CD4-positive, alpha-beta T cell (primary cell): Measurements from ENCODE around the gene LDB2. TPM values are rescaled to one million over a fixed set of nuclear protein-coding genes. Genes with fewer than 3 reads are reported as not detected.

Source experiments
- ATAC-seq: fragments of 200-7000 bp; cut with Tn5 transposase; one replicate; pipeline ENCODE4 v1.10.0; 2022; ENCODE audit warnings: mild to moderate bottlenecking; ENCODE audit not compliant: poor library complexity
- CTCF ChIA-PET: fragments of 350-600 bp; sonication (Branson Sonifier 250); formaldehyde crosslinking; loops from one replicate; lab custom pipeline; 2021; ENCODE audit warnings: antibody characterized with exemption, inconsistent platforms; lab: Charles Lee
- POLR2A ChIA-PET: fragments of 350-600 bp; sonication (Branson Sonifier 250); formaldehyde crosslinking; loops from one replicate; lab custom pipeline; 2021; ENCODE audit warnings: antibody characterized with exemption, inconsistent platforms; lab: Charles Lee
- DNase-seq, 14 experiments: peaks; one replicate each; pipeline ENCODE4 v3.0.0-alpha.2; 2013 to 2020; ENCODE audit warnings: mixed read lengths in 2 of 14
- H3K27ac ChIP-seq, 2 donors: one replicate each; pipeline versions ENCODE4 v1.5.1 to v1.7.0; 2013; ENCODE audit warnings: low read length in 2 of 2, low read depth in 1 of 2, mild to moderate bottlenecking in 1 of 2
- H3K27me3 ChIP-seq, 2 experiments: 1 replicate in 1 of 2; 2 replicates in 1 of 2; pipeline versions ENCODE4 v1.6.1 to v1.7.0; 2013; ENCODE audit warnings: low read length in 2 of 2, control low read depth in 1 of 2, mild to moderate bottlenecking in 1 of 2, moderate library complexity in 1 of 2; ENCODE audit not compliant: insufficient read depth in 2 of 2, control insufficient read depth in 1 of 2
- H3K36me3 ChIP-seq: one replicate; pipeline ENCODE4 v1.6.1; 2013; ENCODE audit warnings: low read length, control low read depth; ENCODE audit not compliant: insufficient read depth
- H3K4me1 ChIP-seq: one replicate; pipeline ENCODE4 v1.6.1; 2013; ENCODE audit warnings: low read length, control low read depth; ENCODE audit not compliant: insufficient read depth
- H3K4me3 ChIP-seq: one replicate; pipeline ENCODE4 v1.5.1; 2013; ENCODE audit warnings: mild to moderate bottlenecking, low read length, moderate library complexity
- H3K9me3 ChIP-seq, 2 experiments: 1 replicate in 1 of 2; 2 replicates in 1 of 2; pipeline versions ENCODE4 v1.6.1 to v1.7.0; 2013; ENCODE audit warnings: low read length in 2 of 2, mild to moderate bottlenecking in 2 of 2, control low read depth in 1 of 2, moderate library complexity in 1 of 2; ENCODE audit not compliant: control insufficient read depth in 1 of 2, insufficient read depth in 1 of 2
- H3K27ac Mint-ChIP-seq: one replicate; pipeline ENCODE4 v1.8.0; 2020; ENCODE audit warnings: mixed read lengths
- H3K27me3 Mint-ChIP-seq: one replicate; pipeline ENCODE4 v1.8.0; 2021; ENCODE audit warnings: mixed read lengths
- H3K36me3 Mint-ChIP-seq: one replicate; pipeline ENCODE4 v1.8.0; 2021; ENCODE audit warnings: low read depth, mixed read lengths
- H3K4me1 Mint-ChIP-seq: one replicate; pipeline ENCODE4 v1.8.0; 2021; ENCODE audit warnings: low read depth, mixed read lengths
- H3K4me3 Mint-ChIP-seq: one replicate; pipeline ENCODE4 v1.8.0; 2020; ENCODE audit warnings: mild to moderate bottlenecking, mixed read lengths
- H3K9me3 Mint-ChIP-seq: one replicate; pipeline ENCODE4 v1.8.0; 2020; ENCODE audit warnings: mixed read lengths
- CTCF ChIP-seq: fragments of 200-600 bp; IDR thresholded peaks from one replicate; pipeline ENCODE4 v1.8.0; 2022; ENCODE audit warnings: antibody characterized with exemption, mild to moderate bottlenecking
- intact Hi-C, 2 experiments: fragments of 100-400 bp; cut with DNase I in 1 of 2; cut with micrococcal nuclease in 1 of 2; formaldehyde crosslinking; loops; one replicate each; pipeline versions ENCODE4 v1.15.1 to v1.9.0; 2023 to 2025; cut with DNase I, micrococcal nuclease
- total RNA-seq, 174 experiments: library from RNA in 2 of 174; stranded (reverse) in 2 of 174; gene quantifications; one replicate each; pipeline ENCODE4 v1.2.3 and lab custom pipeline; 2021 to 2026

Gene LDB2
- total RNA-seq, 2 experiments from 2014 or later = not detected

- H3K27me3 Mint-ChIP-seq = no peaks in the 10 kb centered on the region
- no peak overlapping the region for H3K4me3 Mint-ChIP-seq
- H3K27ac ChIP-seq = no peak overlapping the region
- H3K36me3 Mint-ChIP-seq = no peaks in the 10 kb centered on the region
- intact Hi-C loops = no loop called here
- H3K4me3 ChIP-seq = no peak overlapping the region
- H3K4me1 ChIP-seq = no peaks in the 10 kb centered on the region
- no peaks in the 10 kb centered on the region for H3K9me3 Mint-ChIP-seq
- H3K27me3 ChIP-seq = no peaks in the 10 kb centered on the region
- no peak for TF ChIP-seq CTCF
- ChIA-PET CTCF (no interaction called here), POLR2A (no interaction called here)
- no peak for DNase-seq
- no peak overlapping the region for H3K27ac Mint-ChIP-seq
- no peak for ATAC-seq
- no peaks in the 10 kb centered on the region for H3K36me3 ChIP-seq
- no peaks in the 10 kb centered on the region for H3K9me3 ChIP-seq
- no peaks in the 10 kb centered on the region for H3K4me1 Mint-ChIP-seq
Measured at GRCh38 chr4:16783119-16783518, 115.3 kb downstream of the LDB2 start.

- no peaks in the 10 kb centered on the region for H3K36me3 Mint-ChIP-seq
- intact Hi-C loops = no loop called here
- ChIA-PET POLR2A (no interaction called here), CTCF (no interaction called here)
- H3K27me3 Mint-ChIP-seq = no peaks in the 10 kb centered on the region
- H3K9me3 Mint-ChIP-seq = no peaks in the 10 kb centered on the region
- H3K4me1 Mint-ChIP-seq = no peaks in the 10 kb centered on the region
- no peak overlapping the region for H3K27ac Mint-ChIP-seq
- Histone ChIP-seq H3K9me3 (no peaks in the 10 kb centered on the region), H3K27ac (no peak overlapping the region), H3K27me3 (no peaks in the 10 kb centered on the region), H3K36me3 (no peaks in the 10 kb centered on the region), H3K4me1 (no peaks in the 10 kb centered on the region), H3K4me3 (no peak overlapping the region)
- no peak overlapping the region for H3K4me3 Mint-ChIP-seq
- no peak for TF ChIP-seq CTCF
- DNase-seq = no peak
- no peak for ATAC-seq
Measured at GRCh38 chr4:16779028-16779675, 119.3 kb downstream of the LDB2 start.

GRCh38 chr4:16777726-16778125, 120.7 kb downstream of the LDB2 start:
- no peak for ATAC-seq
- Histone ChIP-seq H3K9me3 (no peaks in the 10 kb centered on the region), H3K4me3 (no peak overlapping the region), H3K36me3 (no peaks in the 10 kb centered on the region), H3K27ac (no peak overlapping the region), H3K27me3 (no peaks in the 10 kb centered on the region), H3K4me1 (no peaks in the 10 kb centered on the region)
- H3K4me1 Mint-ChIP-seq = no peaks in the 10 kb centered on the region
- intact Hi-C loops = no loop called here
- no peaks in the 10 kb centered on the region for H3K36me3 Mint-ChIP-seq
- DNase-seq = no peak
- no peaks in the 10 kb centered on the region for H3K27me3 Mint-ChIP-seq
- H3K27ac Mint-ChIP-seq = no peak overlapping the region
- ChIA-PET CTCF (no interaction called here), POLR2A (no interaction called here)
- no peaks in the 10 kb centered on the region for H3K9me3 Mint-ChIP-seq
- no peak overlapping the region for H3K4me3 Mint-ChIP-seq
- no peak for TF ChIP-seq CTCF
